ENCODE results near the gene NIPA2.

NIPA2 gene

GRCh38 chr15:22877117-22877516, 38.7 kb downstream of the NIPA2 start (continued):
- TF ChIP-seq, protein P1, sequence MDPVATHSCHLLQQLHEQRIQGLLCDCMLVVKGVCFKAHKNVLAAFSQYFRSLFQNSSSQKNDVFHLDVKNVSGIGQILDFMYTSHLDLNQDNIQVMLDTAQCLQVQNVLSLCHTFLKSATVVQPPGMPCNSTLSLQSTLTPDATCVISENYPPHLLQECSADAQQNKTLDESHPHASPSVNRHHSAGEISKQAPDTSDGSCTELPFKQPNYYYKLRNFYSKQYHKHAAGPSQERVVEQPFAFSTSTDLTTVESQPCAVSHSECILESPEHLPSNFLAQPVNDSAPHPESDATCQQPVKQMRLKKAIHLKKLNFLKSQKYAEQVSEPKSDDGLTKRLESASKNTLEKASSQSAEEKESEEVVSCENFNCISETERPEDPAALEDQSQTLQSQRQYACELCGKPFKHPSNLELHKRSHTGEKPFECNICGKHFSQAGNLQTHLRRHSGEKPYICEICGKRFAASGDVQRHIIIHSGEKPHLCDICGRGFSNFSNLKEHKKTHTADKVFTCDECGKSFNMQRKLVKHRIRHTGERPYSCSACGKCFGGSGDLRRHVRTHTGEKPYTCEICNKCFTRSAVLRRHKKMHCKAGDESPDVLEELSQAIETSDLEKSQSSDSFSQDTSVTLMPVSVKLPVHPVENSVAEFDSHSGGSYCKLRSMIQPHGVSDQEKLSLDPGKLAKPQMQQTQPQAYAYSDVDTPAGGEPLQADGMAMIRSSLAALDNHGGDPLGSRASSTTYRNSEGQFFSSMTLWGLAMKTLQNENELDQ (tag by site-specific recombination; IDR thresholded peaks at IDR 0.05; ENCODE audit: low read depth): no peak
- TF ChIP-seq SP3 (tag by site-specific recombination; IDR thresholded peaks at IDR 0.05) (no peak), ZNF391 (tag by site-specific recombination; IDR thresholded peaks at IDR 0.05; ENCODE audit: borderline replicate concordance, low read depth) (no peak), ZBTB7A (tag by site-specific recombination; IDR thresholded peaks at IDR 0.05; ENCODE audit: low read depth) (no peak), ZSCAN5A (tag by site-specific recombination; IDR thresholded peaks at IDR 0.05) (no peak), ZNF10 (tag by site-specific recombination; IDR thresholded peaks at IDR 0.05) (no peak), ZFHX2 (tag by site-specific recombination; conservative IDR thresholded peaks at IDR 0.05) (no peak)

- Histone ChIP-seq H3K4me1 (ENCODE audit: control insufficient read depth, insufficient read depth, low read length) (no peaks in the 10 kb centered on the region), H3K4me3 (ENCODE audit: low read depth, low read length) (no peak overlapping the region), H3K27ac (ENCODE audit: extremely low read depth, low read depth, low read length) (no peak overlapping the region), H3K9me3 (ENCODE audit: control insufficient read depth, insufficient read depth, low read depth, low read length) (no peaks in the 10 kb centered on the region), H3K36me3 (ENCODE audit: control insufficient read depth in 2 of 2, insufficient read depth in 1 of 2, low read length in 2 of 2) (peaks cover 0 to 46% of the 10 kb centered on the region in 2 experiments; a peak in 1 of 3 replicates)
- ChIA-PET POLR2A (no interaction called here), CTCF (interaction anchor here (0.5 kb wide), 1 partner anchor 37 kb away, joined by 3 read pairs; no protein-coding TSS in a partner anchor)
- TF ChIP-seq ZNF514 (tag by site-specific recombination; IDR thresholded peaks at IDR 0.05): no peak
- TF ChIP-seq GFI1B (tag by site-specific recombination; IDR thresholded peaks at IDR 0.05): no peak
- no peak for TF ChIP-seq KLF10 (tag by site-specific recombination; IDR thresholded peaks at IDR 0.05)
- no peak for TF ChIP-seq ZNF707 (tag by site-specific recombination; IDR thresholded peaks at IDR 0.05)
- TF ChIP-seq ZNF513 (tag by site-specific recombination; IDR thresholded peaks at IDR 0.05): no peak
- TF ChIP-seq ZNF350 (tag by site-specific recombination; IDR thresholded peaks at IDR 0.05): no peak
- no peak for TF ChIP-seq ZNF266 (tag by site-specific recombination; IDR thresholded peaks at IDR 0.05; ENCODE audit: low read depth)
- TF ChIP-seq YY2 (tag by site-specific recombination; IDR thresholded peaks at IDR 0.05): no peak
- TF ChIP-seq ZXDB (tag by site-specific recombination; IDR thresholded peaks at IDR 0.05): no peak
These were observed 39.1 kb downstream of the NIPA2 start for GRCh38 chr15:22877607-22878006.

DNA sequence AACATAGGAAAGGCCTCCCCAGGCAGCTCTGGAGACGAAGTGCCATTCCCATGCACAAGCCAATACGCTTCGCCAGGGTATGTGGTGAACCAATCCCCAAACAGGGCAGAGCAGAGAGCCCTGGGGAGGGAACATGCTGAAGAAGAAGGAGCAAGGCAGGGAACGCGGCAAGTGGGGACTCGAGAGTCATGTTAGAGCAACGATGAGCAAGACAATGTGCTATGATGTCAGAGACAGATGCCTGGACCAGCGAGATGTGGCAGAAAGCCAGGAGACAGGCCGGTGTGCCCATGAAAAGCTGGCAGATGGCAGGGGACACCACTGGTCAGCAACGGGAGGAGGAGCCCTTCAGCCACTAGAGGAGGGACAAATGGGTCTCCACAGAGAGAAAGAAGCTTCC, 39.6 kb downstream of the NIPA2 start:
- ChIA-PET POLR2A (no interaction called here), CTCF (interaction anchor here (0.5 kb wide), 1 partner anchor 37 kb away, joined by 3 read pairs; no protein-coding TSS in a partner anchor)
- no peak overlapping the region for H3K4me3 ChIP-seq (ENCODE audit: low read depth, low read length)
- no peak for TF ChIP-seq REST (tag by site-specific recombination; IDR thresholded peaks at IDR 0.05)
- no peak for TF ChIP-seq ZNF394 (tag by site-specific recombination; IDR thresholded peaks at IDR 0.05; ENCODE audit: borderline replicate concordance)
- no peak for TF ChIP-seq ZIC2 (tag by site-specific recombination; IDR thresholded peaks at IDR 0.05)
- no peak for TF ChIP-seq FEZF1 (tag by site-specific recombination; IDR thresholded peaks at IDR 0.05)
- no peak for TF ChIP-seq ZNF488 (tag by site-specific recombination; IDR thresholded peaks at IDR 0.05)
- H3K36me3 ChIP-seq (ENCODE audit: control insufficient read depth in 2 of 2, insufficient read depth in 1 of 2, low read length in 2 of 2): peaks cover 0 to 45% of the 10 kb centered on the region in 2 experiments; a peak in 1 of 3 replicates
- no peaks in the 10 kb centered on the region for H3K9me3 ChIP-seq (ENCODE audit: control insufficient read depth, insufficient read depth, low read depth, low read length)
- no peaks in the 10 kb centered on the region for H3K4me1 ChIP-seq (ENCODE audit: control insufficient read depth, insufficient read depth, low read length)
- no peak overlapping the region for H3K27ac ChIP-seq (ENCODE audit: extremely low read depth, low read depth, low read length)
